Loucy (cell line): ENCODE data around the gene XRCC5.

Experiments
- H2AFZ ChIP-seq: fragments of 200-600 bp; sonication (generic); 2 replicates; pipeline ENCODE4 v1.6.0; 2016; ENCODE audit warnings: antibody characterized with exemption, mild to moderate bottlenecking, low read length, moderate library complexity
- H3F3A ChIP-seq: fragments of 200-600 bp; 2 replicates; pipeline ENCODE4 v1.6.0; 2016; ENCODE audit warnings: antibody characterized with exemption, low read depth, mild to moderate bottlenecking
- H3K27me3 ChIP-seq: fragments of 200-600 bp; sonication (generic); 2 replicates; pipeline ENCODE4 v1.6.1; 2014; ENCODE audit warnings: low read length, mild to moderate bottlenecking; ENCODE audit not compliant: insufficient read depth, poor library complexity, severe bottlenecking
- H3K36me3 ChIP-seq: fragments of 200-600 bp; sonication (generic); 2 replicates; pipeline ENCODE4 v1.6.1; 2016; ENCODE audit warnings: low read length; ENCODE audit not compliant: insufficient read depth
- H3K4me1 ChIP-seq: fragments of 200-600 bp; sonication (generic); 2 replicates; pipeline ENCODE4 v1.5.1; 2014; ENCODE audit warnings: low read length, mild to moderate bottlenecking; ENCODE audit not compliant: insufficient read depth, poor library complexity, severe bottlenecking
- H3K4me2 ChIP-seq: fragments of 200-600 bp; sonication (generic); 2 replicates; pipeline ENCODE4 v1.6.0; 2014; ENCODE audit warnings: antibody characterized with exemption, low read length, low read depth, mild to moderate bottlenecking; ENCODE audit not compliant: poor library complexity, severe bottlenecking
- H3K4me3 ChIP-seq: fragments of 200-600 bp; sonication (generic); 2 replicates; pipeline ENCODE4 v1.5.1; 2014; ENCODE audit warnings: low read length, mild to moderate bottlenecking, mixed read lengths; ENCODE audit not compliant: poor library complexity, severe bottlenecking
- H3K79me2 ChIP-seq: fragments of 200-600 bp; sonication (generic); 2 replicates; pipeline ENCODE4 v1.6.1; 2014; ENCODE audit warnings: low read length; ENCODE audit not compliant: insufficient read depth
- H3K9ac ChIP-seq: fragments of 200-600 bp; sonication (generic); 2 replicates; pipeline ENCODE4 v1.6.0; 2014; ENCODE audit warnings: mild to moderate bottlenecking, low read depth, low read length, moderate library complexity; ENCODE audit not compliant: poor library complexity, severe bottlenecking
- H3K9me2 ChIP-seq: fragments of 200-600 bp; sonication (generic); replicated peaks from 2 replicates; pipeline ENCODE4 v1.6.1; 2016; ENCODE audit warnings: low read depth, low read length, mixed read lengths
- H3K9me3 ChIP-seq: fragments of 200-600 bp; sonication (generic); 2 replicates; pipeline ENCODE4 v1.6.1; 2014; ENCODE audit warnings: mild to moderate bottlenecking, antibody characterized with exemption, low read length, low read depth; ENCODE audit not compliant: insufficient read depth
- H4K20me1 ChIP-seq: fragments of 200-600 bp; sonication (generic); 2 replicates; pipeline ENCODE4 v1.6.0; 2014; ENCODE audit warnings: antibody characterized with exemption, low read length, mild to moderate bottlenecking; ENCODE audit not compliant: insufficient read depth, poor library complexity, severe bottlenecking
- EZH2phosphoT487 ChIP-seq: fragments of 200-600 bp; IDR thresholded peaks from 2 replicates; pipeline ENCODE4 v1.6.1; 2018; ENCODE audit warnings: antibody characterized with exemption, mild to moderate bottlenecking, moderate library complexity, borderline replicate concordance
- TF ChIP-seq, protein P1 (sequence below): fragments of 200-600 bp; sonication (generic); conservative IDR thresholded peaks from 2 replicates; pipeline ENCODE4 v1.5.1; 2014; ENCODE audit warnings: mild to moderate bottlenecking, antibody characterized with exemption, low read length

XRCC5 gene

GRCh38 chr2:216192181-216192580 is 83.0 kb downstream of the XRCC5 start:
- Histone ChIP-seq H4K20me1 (peaks cover 27% of the 10 kb centered on the region), H3K36me3 (peaks cover 93% of the 10 kb centered on the region), H3K4me1 (peaks cover 24% of the 10 kb centered on the region), H3K4me3 (no peak overlapping the region), H3K27me3 (no peaks in the 10 kb centered on the region), H3K79me2 (peaks cover 59% of the 10 kb centered on the region), H3K9ac (no peak overlapping the region), H3K4me2 (no peak overlapping the region), H2AFZ (no peak overlapping the region), H3K9me3 (no peaks in the 10 kb centered on the region), H3K9me2 (no peaks in the 10 kb centered on the region), H3F3A (no peaks in the 10 kb centered on the region)
- TF ChIP-seq, protein P1, sequence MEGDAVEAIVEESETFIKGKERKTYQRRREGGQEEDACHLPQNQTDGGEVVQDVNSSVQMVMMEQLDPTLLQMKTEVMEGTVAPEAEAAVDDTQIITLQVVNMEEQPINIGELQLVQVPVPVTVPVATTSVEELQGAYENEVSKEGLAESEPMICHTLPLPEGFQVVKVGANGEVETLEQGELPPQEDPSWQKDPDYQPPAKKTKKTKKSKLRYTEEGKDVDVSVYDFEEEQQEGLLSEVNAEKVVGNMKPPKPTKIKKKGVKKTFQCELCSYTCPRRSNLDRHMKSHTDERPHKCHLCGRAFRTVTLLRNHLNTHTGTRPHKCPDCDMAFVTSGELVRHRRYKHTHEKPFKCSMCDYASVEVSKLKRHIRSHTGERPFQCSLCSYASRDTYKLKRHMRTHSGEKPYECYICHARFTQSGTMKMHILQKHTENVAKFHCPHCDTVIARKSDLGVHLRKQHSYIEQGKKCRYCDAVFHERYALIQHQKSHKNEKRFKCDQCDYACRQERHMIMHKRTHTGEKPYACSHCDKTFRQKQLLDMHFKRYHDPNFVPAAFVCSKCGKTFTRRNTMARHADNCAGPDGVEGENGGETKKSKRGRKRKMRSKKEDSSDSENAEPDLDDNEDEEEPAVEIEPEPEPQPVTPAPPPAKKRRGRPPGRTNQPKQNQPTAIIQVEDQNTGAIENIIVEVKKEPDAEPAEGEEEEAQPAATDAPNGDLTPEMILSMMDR: no peak
- no peak for TF ChIP-seq EZH2phosphoT487

- peaks cover 99% of the 10 kb centered on the region for H3K36me3 ChIP-seq
- H3K9ac ChIP-seq: no peak overlapping the region
- H2AFZ ChIP-seq: no peak overlapping the region
- no peak for TF ChIP-seq EZH2phosphoT487
- TF ChIP-seq, protein P1: no peak
- no peaks in the 10 kb centered on the region for H3F3A ChIP-seq
- no peaks in the 10 kb centered on the region for H3K9me3 ChIP-seq
- H3K4me3 ChIP-seq: no peak overlapping the region
- no peaks in the 10 kb centered on the region for H3K9me2 ChIP-seq
- H3K79me2 ChIP-seq: peaks cover 52% of the 10 kb centered on the region
- no peaks in the 10 kb centered on the region for H3K27me3 ChIP-seq
- H3K4me1 ChIP-seq: peaks cover 18% of the 10 kb centered on the region
- H3K4me2 ChIP-seq: no peak overlapping the region
- H4K20me1 ChIP-seq: peaks cover 19% of the 10 kb centered on the region
Observed at GRCh38 chr2:216192931-216193330, 83.8 kb downstream of the XRCC5 start.

DNA sequence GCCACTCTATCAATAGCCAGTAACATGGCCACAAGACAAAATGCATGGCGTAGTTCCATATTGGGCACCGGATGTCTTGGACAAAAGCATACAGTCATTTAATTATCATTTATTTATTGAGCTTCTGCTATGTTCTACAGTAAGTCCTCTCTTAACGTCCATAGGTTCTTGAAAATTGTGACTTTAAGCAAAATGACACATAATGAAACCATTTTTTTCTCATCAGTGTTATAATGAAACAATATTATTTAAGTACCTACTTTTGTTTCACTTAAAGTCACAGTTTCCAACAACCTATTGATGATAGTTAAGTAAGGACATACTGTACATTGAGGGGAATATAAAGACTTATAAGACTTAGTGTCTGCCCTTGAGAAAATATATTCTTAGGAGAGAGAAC is 84.9 kb downstream of the XRCC5 start:
- H3K79me2 ChIP-seq: peaks cover 41% of the 10 kb centered on the region

More for the DNA sequence above, 84.9 kb downstream of the XRCC5 start:
- no peaks in the 10 kb centered on the region for H3K27me3 ChIP-seq
- H3K4me2 ChIP-seq: no peak overlapping the region
- no peak for TF ChIP-seq EZH2phosphoT487
- TF ChIP-seq, protein P1: no peak
- H3K9ac ChIP-seq: no peak overlapping the region
- H3K9me2 ChIP-seq: no peaks in the 10 kb centered on the region
- H3K4me1 ChIP-seq: peaks cover 8% of the 10 kb centered on the region
- H4K20me1 ChIP-seq: peaks cover 9% of the 10 kb centered on the region
- H2AFZ ChIP-seq: no peak overlapping the region
- no peak overlapping the region for H3K4me3 ChIP-seq
- H3F3A ChIP-seq: no peaks in the 10 kb centered on the region
- H3K36me3 ChIP-seq: peaks cover 98% of the 10 kb centered on the region
- no peaks in the 10 kb centered on the region for H3K9me3 ChIP-seq
